ENCODE data around the gene GBGT1. TPM values are rescaled to one million over a fixed set of nuclear protein-coding genes. Genes with fewer than 3 reads are reported as not detected.

Gene GBGT1
- total RNA-seq, 1 experiment from 2014 or later: 0.14 TPM

Other genes with a start within 250 kb of the GBGT1 start
- 52.8 and 53.5 TPM in 2 replicates for gene TSC1, start 219.3 kb downstream of the GBGT1 start, total RNA-seq (2022)
- 0.79 and 1.3 TPM in 2 replicates for gene GFI1B, start 185.2 kb downstream of the GBGT1 start, total RNA-seq (2022)
- 73.1 and 80.8 TPM in 2 replicates for gene GTF3C5, start 132.9 kb downstream of the GBGT1 start, total RNA-seq (2022)
- gene CEL, start 101.9 kb downstream of the GBGT1 start, total RNA-seq (2022): 1.9 and 2.0 TPM in 2 replicates
- gene RALGDS, start 42.7 kb downstream of the GBGT1 start, total RNA-seq (2022): 18.7 and 19.7 TPM in 2 replicates
- not detected in 2 replicates for gene OBP2B, start 45.3 kb upstream of the GBGT1 start, total RNA-seq (2022)
- gene ABO, start 111.3 kb upstream of the GBGT1 start, total RNA-seq (2022): not detected in 2 replicates
- gene SURF6, start 172.3 kb upstream of the GBGT1 start, total RNA-seq (2022): 31.6 and 32.4 TPM in 2 replicates
- 60.1 and 65.6 TPM in 2 replicates for gene MED22, start 184.2 kb upstream of the GBGT1 start, total RNA-seq (2022)
- gene RPL7A, start 184.3 kb upstream of the GBGT1 start, total RNA-seq (2022): 1,995 and 2,182 TPM in 2 replicates
- gene SURF1, start 192.6 kb upstream of the GBGT1 start, total RNA-seq (2022): 54.9 and 57.5 TPM in 2 replicates
- 32.3 and 34.4 TPM in 2 replicates for gene SURF2, start 192.6 kb upstream of the GBGT1 start, total RNA-seq (2022)
- gene SURF4, start 212.1 kb upstream of the GBGT1 start, total RNA-seq (2022): 239 and 253 TPM in 2 replicates
- 3.4 and 4.1 TPM in 2 replicates for gene STKLD1, start 212.5 kb upstream of the GBGT1 start, total RNA-seq (2022)